GM12874 (cell line): Measurements from ENCODE around the gene SNX20.

Experiments used
- TF ChIP-seq, protein P1 (sequence below): IDR thresholded peaks from 2 replicates; pipeline ENCODE4 v1.5.1; 2011; ENCODE audit warnings: low read depth, mild to moderate bottlenecking, control low read depth, low read length, moderate library complexity; ENCODE audit not compliant: insufficient read depth

SNX20 gene

DNA sequence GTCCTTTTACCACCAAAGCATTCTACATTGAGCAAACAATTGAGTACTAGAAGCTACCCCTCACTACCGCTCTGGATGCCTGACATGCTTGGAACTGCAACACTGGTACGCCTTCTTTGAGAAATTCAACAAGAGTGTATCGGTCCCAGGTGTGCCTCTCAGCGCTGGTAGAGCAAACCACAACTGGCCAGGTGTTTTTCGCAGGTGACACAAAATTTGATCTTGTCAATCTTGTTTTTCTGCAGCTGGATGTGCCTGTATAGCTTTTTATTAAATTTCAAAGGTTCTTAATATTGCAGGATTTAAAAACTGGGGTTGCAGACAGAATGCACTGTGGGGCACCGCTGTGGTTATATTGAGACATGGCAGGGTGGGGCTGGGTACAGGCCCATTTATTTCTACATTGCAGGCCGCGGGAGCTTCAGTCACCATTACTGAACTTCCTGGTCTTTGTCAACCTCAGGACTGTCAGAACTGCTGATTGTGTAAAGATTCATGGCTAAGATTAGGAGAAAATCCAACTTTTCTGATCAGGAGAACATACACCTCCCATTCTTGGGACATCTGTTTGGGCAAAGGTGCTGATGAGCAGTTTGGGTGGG, 4.5 kb upstream of the SNX20 start:
- TF ChIP-seq, protein P1, sequence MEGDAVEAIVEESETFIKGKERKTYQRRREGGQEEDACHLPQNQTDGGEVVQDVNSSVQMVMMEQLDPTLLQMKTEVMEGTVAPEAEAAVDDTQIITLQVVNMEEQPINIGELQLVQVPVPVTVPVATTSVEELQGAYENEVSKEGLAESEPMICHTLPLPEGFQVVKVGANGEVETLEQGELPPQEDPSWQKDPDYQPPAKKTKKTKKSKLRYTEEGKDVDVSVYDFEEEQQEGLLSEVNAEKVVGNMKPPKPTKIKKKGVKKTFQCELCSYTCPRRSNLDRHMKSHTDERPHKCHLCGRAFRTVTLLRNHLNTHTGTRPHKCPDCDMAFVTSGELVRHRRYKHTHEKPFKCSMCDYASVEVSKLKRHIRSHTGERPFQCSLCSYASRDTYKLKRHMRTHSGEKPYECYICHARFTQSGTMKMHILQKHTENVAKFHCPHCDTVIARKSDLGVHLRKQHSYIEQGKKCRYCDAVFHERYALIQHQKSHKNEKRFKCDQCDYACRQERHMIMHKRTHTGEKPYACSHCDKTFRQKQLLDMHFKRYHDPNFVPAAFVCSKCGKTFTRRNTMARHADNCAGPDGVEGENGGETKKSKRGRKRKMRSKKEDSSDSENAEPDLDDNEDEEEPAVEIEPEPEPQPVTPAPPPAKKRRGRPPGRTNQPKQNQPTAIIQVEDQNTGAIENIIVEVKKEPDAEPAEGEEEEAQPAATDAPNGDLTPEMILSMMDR = no peak

DNA sequence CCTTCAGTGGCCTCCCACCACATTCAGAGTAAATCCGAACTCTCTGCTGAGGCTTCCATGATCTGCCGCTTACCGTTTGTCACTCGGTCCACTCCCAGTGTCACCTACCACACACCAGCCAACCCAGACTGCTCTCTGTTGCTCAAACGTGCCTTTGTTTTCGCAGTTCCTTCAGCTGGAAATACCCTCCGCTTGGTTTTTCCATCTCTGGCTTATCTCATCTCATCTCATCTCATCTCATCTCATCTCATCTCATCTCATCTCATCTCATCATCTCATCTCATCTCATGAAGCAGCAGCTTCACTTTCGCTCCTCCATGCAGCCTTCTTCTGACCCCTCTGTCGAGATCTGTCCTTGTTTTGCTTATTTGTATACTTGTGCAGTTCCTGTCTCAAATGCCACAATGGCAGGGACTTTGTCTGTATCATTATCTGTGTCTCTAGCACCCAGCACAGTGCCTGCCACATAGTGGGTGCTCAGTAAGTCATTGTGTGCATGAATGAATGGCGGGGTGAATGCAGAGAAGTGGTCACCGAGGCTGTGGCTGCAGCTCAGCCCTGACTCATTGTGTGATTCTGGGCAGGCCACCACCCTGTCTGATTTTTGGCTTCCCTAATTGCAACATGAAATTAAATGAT, 3.8 kb upstream of the SNX20 start:
- TF ChIP-seq, protein P1 = no peak

DNA sequence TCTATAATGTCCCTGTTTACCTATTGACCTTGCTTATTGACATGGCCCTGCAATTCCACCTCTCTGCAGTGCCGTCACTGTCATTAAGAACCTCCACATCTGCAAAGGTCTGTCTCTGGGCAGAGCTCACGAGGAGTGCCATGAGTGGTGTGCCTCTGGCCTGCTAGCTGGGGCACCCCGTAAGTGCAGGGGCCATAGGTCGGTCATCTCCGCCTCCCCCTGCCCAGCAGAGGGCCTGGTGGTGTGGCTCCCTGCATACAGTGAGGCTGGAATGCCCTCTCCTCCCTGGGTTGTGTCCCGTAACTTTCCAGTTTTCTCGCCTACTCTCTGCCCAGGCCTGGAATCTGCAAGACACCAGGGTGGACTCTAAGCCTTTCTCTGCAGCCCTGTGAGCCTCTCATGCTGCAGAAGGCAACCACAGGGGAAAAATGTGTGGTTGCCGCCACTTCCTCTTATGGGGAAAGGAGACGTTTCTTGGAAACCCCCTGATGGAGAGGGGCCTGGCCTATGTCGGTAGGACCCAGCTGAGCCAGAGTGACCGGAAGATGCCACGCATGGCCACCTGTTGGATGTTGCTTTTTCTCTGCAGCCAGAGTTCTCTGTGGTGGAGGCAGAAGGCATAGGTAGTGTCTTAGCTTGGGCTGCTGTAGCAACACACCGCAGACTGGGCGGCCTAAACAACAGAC, 2.7 kb upstream of the SNX20 start:
- TF ChIP-seq, protein P1 = no peak

DNA sequence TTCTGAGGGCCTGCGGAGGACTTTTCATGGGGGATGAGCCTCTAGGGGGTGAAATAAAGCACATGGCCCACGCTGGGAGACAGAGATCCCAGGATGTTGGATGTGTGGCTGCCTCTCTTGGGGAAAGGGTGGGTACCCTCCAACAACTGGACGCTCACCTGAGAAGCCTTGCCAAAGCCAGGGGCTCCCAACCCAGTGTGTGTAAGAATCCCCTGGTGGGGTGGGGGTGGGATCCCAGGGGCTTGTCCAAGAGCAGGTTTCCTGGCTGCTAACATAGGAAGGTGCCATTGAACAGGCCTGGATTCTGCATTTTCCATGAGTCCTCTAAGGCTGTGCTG, 587 bp downstream of the SNX20 start:
- TF ChIP-seq, protein P1 = no peak

DNA sequence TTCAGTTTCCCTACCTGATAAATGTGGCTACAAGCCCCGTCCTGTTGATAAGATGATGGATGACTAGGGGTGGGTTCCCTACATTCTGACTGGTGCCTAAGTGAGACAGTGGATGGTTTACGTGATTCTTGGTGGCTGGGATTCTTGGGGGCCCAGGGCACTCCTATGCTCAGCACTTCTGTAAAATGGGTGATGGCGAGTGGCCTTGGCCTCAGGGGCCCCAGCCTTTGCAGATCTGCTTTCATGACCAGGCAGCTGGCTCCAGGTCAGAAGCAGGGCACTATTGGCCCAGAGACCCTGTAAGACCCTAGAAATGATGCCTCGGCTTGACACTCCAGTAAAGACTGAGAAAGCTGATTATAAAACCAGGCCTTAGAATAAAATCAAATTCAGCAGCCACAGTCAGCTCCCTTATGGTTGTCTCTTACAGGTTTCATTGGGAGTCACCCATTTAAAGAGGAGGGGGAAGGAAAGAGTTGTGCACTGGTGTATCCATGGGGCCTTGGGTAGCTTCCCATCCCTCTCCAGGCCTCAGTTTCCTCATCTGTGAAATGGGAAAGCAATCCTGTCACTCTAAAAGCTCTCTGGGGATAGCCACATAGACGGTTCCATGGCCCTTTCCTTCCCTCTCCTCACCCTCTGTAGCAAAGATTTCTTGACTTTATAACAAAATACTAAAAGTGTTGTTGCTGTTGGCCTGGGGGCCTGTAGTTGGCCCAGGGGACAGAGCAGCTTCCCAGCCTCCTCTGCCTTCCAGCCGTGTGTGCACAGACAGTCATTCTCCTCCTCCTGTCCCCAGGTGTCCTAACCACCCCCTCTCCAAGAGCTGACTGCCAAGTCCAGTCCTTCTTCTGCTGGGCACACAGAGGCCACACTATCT, 1.2 kb downstream of the SNX20 start:
- TF ChIP-seq, protein P1 = no peak

DNA sequence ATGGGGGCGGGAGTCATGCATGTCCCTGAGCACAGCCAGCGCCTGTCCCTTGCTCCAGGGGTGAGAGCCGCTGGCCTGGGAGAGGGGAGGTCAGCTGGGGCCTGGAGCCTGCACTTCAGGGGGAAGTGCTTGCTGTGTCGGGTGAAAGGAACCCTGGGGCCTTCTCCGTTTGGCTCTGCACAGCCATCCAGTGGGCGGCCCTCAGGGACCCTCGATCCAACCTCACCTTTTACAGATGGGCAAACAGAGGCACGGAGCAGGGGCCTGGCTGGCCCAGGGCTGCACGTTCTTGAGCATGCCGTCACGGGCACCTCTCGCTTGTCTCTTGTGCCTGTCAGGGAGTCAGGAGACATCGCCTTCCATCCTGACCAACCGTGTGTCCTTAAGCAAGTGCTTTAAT, 1.8 kb downstream of the SNX20 start:
- TF ChIP-seq, protein P1 = no peak

DNA sequence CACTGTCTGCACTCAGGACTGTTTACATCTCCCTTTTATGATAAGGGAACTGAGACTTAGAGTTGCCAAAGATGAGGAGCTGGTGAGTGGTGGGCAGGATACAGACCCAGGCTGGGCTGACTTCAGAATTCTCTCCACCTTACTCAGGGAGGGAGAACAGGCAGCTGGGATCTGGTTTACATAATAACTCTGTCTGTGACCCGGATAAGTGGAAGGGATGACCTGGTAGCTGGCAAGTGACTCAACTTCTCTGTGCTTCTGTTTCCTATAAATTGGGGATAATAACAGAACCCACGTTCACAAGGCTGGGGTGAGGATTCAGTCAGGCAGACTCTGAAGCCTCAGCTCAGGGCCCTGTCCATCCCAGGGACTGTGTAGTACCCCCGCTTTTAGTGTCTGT, 2.6 kb downstream of the SNX20 start:
- TF ChIP-seq, protein P1 = no peak
